CD8-positive, alpha-beta memory T cell (primary cell): Measurements from ENCODE around the gene VIPR1. TPM values are rescaled to one million over a fixed set of nuclear protein-coding genes. Genes with fewer than 3 reads are reported as not detected.
A peak's percentile ranks its signal among the peaks of the same experiment; 100 is the strongest.

Source experiments
- CTCF ChIA-PET: fragments of 350-600 bp; sonication (Branson Sonifier 250); formaldehyde crosslinking; loops from one replicate; lab custom pipeline; 2021; ENCODE audit warnings: antibody characterized with exemption; lab: Charles Lee
- POLR2A ChIA-PET: fragments of 350-600 bp; sonication (Branson Sonifier 250); formaldehyde crosslinking; loops from one replicate; lab custom pipeline; 2021; ENCODE audit warnings: antibody characterized with exemption; lab: Charles Lee
- DNase-seq, 5 donors: peaks; one replicate each; pipeline versions ENCODE4 v3.0.0 to v3.0.0-alpha.2; 2020 to 2022; ENCODE audit warnings: mixed read lengths in 1 of 5
- H3K27ac ChIP-seq: one replicate; pipeline ENCODE4 v1.7.0; 2013; ENCODE audit warnings: low read depth, mild to moderate bottlenecking, low read length, moderate library complexity
- H3K27me3 ChIP-seq: 2 replicates; pipeline ENCODE4 v1.7.0; 2013; ENCODE audit warnings: low read length, mild to moderate bottlenecking; ENCODE audit not compliant: insufficient read depth, poor library complexity, severe bottlenecking
- H3K36me3 ChIP-seq: 2 replicates; pipeline ENCODE4 v1.7.0; 2013; ENCODE audit warnings: mild to moderate bottlenecking, low read length, moderate library complexity; ENCODE audit not compliant: insufficient read depth
- H3K4me1 ChIP-seq: 2 replicates; pipeline ENCODE4 v1.7.0; 2013; ENCODE audit warnings: mild to moderate bottlenecking, low read length, moderate library complexity; ENCODE audit not compliant: insufficient read depth
- H3K4me3 ChIP-seq: 2 replicates; pipeline ENCODE4 v1.7.0; 2013; ENCODE audit warnings: mild to moderate bottlenecking, low read length
- H3K9me3 ChIP-seq: 2 replicates; pipeline ENCODE4 v1.7.0; 2013; ENCODE audit warnings: mild to moderate bottlenecking, low read length
- H3K27ac Mint-ChIP-seq, 8 donors: one replicate each; pipeline ENCODE4 v1.8.0; 2020 to 2021; ENCODE audit warnings: mixed read lengths in 8 of 8, mild to moderate bottlenecking in 6 of 8, inconsistent platforms in 3 of 8, moderate library complexity in 3 of 8
- H3K27me3 Mint-ChIP-seq, 2 donors: one replicate each; pipeline ENCODE4 v1.8.0; 2020 to 2021; ENCODE audit warnings: mixed read lengths in 2 of 2, mild to moderate bottlenecking in 1 of 2, moderate library complexity in 1 of 2
- H3K36me3 Mint-ChIP-seq, 3 donors: one replicate each; pipeline ENCODE4 v1.8.0; 2020 to 2021; ENCODE audit warnings: mixed read lengths in 3 of 3, inconsistent platforms in 1 of 3, mild to moderate bottlenecking in 1 of 3
- H3K4me1 Mint-ChIP-seq, 3 donors: one replicate each; pipeline ENCODE4 v1.8.0; 2020 to 2021; ENCODE audit warnings: mixed read lengths in 3 of 3, inconsistent platforms in 1 of 3, mild to moderate bottlenecking in 1 of 3
- H3K4me3 Mint-ChIP-seq, 7 donors: one replicate each; pipeline ENCODE4 v1.8.0; 2020 to 2021; ENCODE audit warnings: mixed read lengths in 7 of 7, mild to moderate bottlenecking in 6 of 7, moderate library complexity in 4 of 7, inconsistent platforms in 2 of 7
- H3K9me3 Mint-ChIP-seq, 5 donors: one replicate each; pipeline ENCODE4 v1.8.0; 2020 to 2022; ENCODE audit warnings: mixed read lengths in 5 of 5, mild to moderate bottlenecking in 3 of 5, moderate library complexity in 2 of 5, inconsistent platforms in 1 of 5
- polyA plus RNA-seq: library from polyadenylated mRNA; unstranded; fragments of 300-500 nt; fragmentation: Illumina TruSeq; gene quantifications from one replicate; pipeline ENCODE4 v1.2.3, GENCODE V29; 2021
- total RNA-seq, 2 experiments: library from RNA; stranded (reverse); gene quantifications; one replicate each; pipeline ENCODE4 v1.2.3, GENCODE V29; 2021

Gene VIPR1
- total and polyA plus RNA-seq, 3 experiments from 2014 or later, result 5.4 to 12.7 (median 5.9) TPM

DNA sequence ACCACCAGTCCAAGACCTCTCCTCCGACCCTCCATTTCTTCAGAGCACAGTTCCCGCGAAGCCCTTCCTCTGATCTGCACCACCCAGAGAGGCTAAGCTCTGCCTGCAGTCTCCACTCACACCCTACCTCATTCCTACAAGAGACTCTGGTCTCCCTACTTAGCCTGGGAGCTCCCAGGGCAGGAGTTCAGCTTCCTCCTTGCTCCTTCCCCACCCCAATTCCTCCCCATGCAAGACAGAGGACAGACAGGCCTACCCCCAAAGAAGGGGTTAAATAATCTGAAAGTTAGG is 12.6 kb upstream of the VIPR1 start:
- no peaks in the 10 kb centered on the region for H3K36me3 Mint-ChIP-seq

GRCh38 chr3:42490243-42490642 is 12.2 kb upstream of the VIPR1 start:
- no peak for DNase-seq
- no peaks in the 10 kb centered on the region for H3K27me3 ChIP-seq
- no peaks in the 10 kb centered on the region for H3K4me1 Mint-ChIP-seq
- H3K27me3 Mint-ChIP-seq, result peaks cover 0 to 5% of the 10 kb centered on the region in 2 donors
- H3K4me1 ChIP-seq, result no peaks in the 10 kb centered on the region
- POLR2A ChIA-PET, result no interaction called here
- no peak overlapping the region for H3K4me3 Mint-ChIP-seq
- H3K9me3 Mint-ChIP-seq, result no peaks in the 10 kb centered on the region
- CTCF ChIA-PET, result interaction anchor here (2.3 kb wide), 1 partner anchor 12 kb away, joined by 7 read pairs; the partner anchor contains the start of gene VIPR1
- no peaks in the 10 kb centered on the region for H3K36me3 ChIP-seq
- H3K36me3 Mint-ChIP-seq, result no peaks in the 10 kb centered on the region
- H3K27ac Mint-ChIP-seq, result peak overlapping the region in 1 of 8 donors; percentile 55
- no peak overlapping the region for H3K27ac ChIP-seq
- no peaks in the 10 kb centered on the region for H3K9me3 ChIP-seq
- H3K4me3 ChIP-seq, result no peak overlapping the region

More for the DNA sequence above, 12.6 kb upstream of the VIPR1 start:
- no peak overlapping the region for H3K27ac Mint-ChIP-seq
- H3K9me3 Mint-ChIP-seq, result no peaks in the 10 kb centered on the region
- Histone ChIP-seq H3K4me1 (no peaks in the 10 kb centered on the region), H3K27ac (no peak overlapping the region), H3K9me3 (no peaks in the 10 kb centered on the region), H3K4me3 (no peak overlapping the region), H3K27me3 (no peaks in the 10 kb centered on the region), H3K36me3 (no peaks in the 10 kb centered on the region)
- ChIA-PET POLR2A (no interaction called here), CTCF (interaction anchor here (2.3 kb wide), 1 partner anchor 12 kb away, joined by 7 read pairs; the partner anchor contains the start of gene VIPR1)
- H3K27me3 Mint-ChIP-seq, result peaks cover 0 to 6% of the 10 kb centered on the region in 2 donors
- no peaks in the 10 kb centered on the region for H3K4me1 Mint-ChIP-seq
- DNase-seq, result no peak
- no peak overlapping the region for H3K4me3 Mint-ChIP-seq

GRCh38 chr3:42491881-42492507 is 10.4 kb upstream of the VIPR1 start:
- peak overlapping the region in 1 of 8 donors; percentile 81 for H3K27ac Mint-ChIP-seq
- Histone ChIP-seq H3K27ac (no peak overlapping the region), H3K27me3 (no peaks in the 10 kb centered on the region), H3K9me3 (no peaks in the 10 kb centered on the region), H3K4me3 (no peak overlapping the region), H3K4me1 (no peaks in the 10 kb centered on the region), H3K36me3 (no peaks in the 10 kb centered on the region)
- ChIA-PET CTCF (interaction anchor here (1.1 kb wide), 1 partner anchor 10 kb away, joined by 4 read pairs; the partner anchor contains the start of gene VIPR1), POLR2A (no interaction called here)
- H3K27me3 Mint-ChIP-seq, result peaks cover 4 to 5% of the 10 kb centered on the region in 2 donors
- H3K4me3 Mint-ChIP-seq, result no peak overlapping the region
- no peaks in the 10 kb centered on the region for H3K9me3 Mint-ChIP-seq
- H3K36me3 Mint-ChIP-seq, result no peaks in the 10 kb centered on the region
- no peaks in the 10 kb centered on the region for H3K4me1 Mint-ChIP-seq
- DNase-seq, result no peak

DNA sequence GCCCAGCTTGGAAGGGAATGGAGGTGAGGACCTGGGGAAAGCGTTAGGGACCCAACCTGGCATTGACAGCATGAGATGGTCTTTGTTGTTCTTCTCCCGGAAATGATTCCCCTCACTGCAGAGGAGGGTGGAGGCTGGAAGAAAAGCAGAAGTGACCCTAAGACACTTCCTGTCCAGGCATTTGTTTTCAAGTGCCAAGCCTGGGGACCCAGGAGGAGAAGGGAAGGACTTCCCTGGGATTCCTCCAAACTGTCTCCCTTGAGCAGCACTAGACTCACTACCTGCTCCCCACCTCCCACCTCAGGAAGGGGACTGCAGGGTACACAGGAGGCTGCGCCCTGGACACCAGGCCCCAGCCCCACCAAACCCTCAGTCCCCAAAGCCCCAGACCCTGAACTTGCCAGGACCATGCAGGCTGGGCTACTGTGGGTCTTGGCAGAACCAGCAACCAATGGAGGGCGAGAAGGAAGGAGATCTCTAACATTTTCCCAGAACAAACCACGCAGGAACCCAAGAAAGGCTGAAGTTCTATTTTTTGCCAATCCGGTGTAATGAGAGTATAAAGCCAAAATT is 9.8 kb upstream of the VIPR1 start:
- CTCF ChIA-PET, result no interaction called here
- no peaks in the 10 kb centered on the region for H3K36me3 Mint-ChIP-seq
- no peak for DNase-seq

DNA sequence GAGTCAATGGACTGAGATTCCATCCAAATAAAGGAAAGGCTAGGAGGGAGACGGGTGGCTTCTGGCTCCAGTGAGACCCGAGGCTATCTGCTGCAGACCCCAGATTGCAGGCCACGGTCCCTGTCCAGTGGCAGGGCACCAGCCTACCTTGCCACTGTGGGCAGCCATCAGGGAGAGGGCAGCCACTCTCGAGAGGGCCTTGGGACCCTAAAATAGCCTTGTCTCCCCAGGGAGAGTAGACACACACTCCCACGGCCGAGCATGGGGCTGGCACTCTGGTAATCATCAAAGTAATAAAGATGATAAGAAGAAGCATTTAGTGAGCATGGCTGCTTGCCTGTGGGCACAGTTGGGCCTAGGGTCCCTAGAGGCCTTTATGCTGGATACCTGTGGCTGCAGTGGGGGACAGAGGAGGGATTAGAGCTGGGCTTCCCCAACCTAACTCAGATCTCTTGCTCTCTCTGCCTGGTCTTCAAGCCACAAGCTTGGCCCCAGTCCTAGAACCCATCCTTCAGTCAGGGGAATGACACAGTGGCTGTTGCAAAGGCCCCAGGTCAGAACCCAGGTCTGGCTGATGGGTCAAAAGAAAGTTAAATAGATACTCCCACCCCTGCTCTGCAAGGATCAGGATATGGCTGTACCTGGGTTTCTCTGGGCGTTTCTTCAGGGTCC is 9.2 kb upstream of the VIPR1 start:
- no peak for DNase-seq
- POLR2A ChIA-PET, result no interaction called here

More for the DNA sequence above, 9.8 kb upstream of the VIPR1 start:
- no peak overlapping the region for H3K4me3 Mint-ChIP-seq
- no peaks in the 10 kb centered on the region for H3K4me1 ChIP-seq
- POLR2A ChIA-PET, result no interaction called here
- H3K27me3 ChIP-seq, result no peaks in the 10 kb centered on the region
- H3K9me3 Mint-ChIP-seq, result no peaks in the 10 kb centered on the region
- H3K9me3 ChIP-seq, result no peaks in the 10 kb centered on the region
- H3K27ac ChIP-seq, result no peak overlapping the region
- no peak overlapping the region for H3K4me3 ChIP-seq
- no peak overlapping the region for H3K27ac Mint-ChIP-seq
- H3K27me3 Mint-ChIP-seq, result peaks cover 5% of the 10 kb centered on the region in 2 donors
- H3K36me3 ChIP-seq, result no peaks in the 10 kb centered on the region
- no peaks in the 10 kb centered on the region for H3K4me1 Mint-ChIP-seq

GRCh38 chr3:42493798-42494151 is 8.7 kb upstream of the VIPR1 start:
- no peaks in the 10 kb centered on the region for H3K4me1 ChIP-seq
- no peak overlapping the region for H3K27ac ChIP-seq
- H3K9me3 ChIP-seq, result no peaks in the 10 kb centered on the region
- no peak overlapping the region for H3K4me3 ChIP-seq
- H3K9me3 Mint-ChIP-seq, result no peaks in the 10 kb centered on the region
- ChIA-PET CTCF (interaction anchor here (1.3 kb wide), 1 partner anchor 252 kb away, joined by 3 read pairs; no protein-coding TSS in a partner anchor), POLR2A (no interaction called here)
- peaks cover 5 to 14% of the 10 kb centered on the region in 2 donors for H3K27me3 Mint-ChIP-seq
- no peaks in the 10 kb centered on the region for H3K27me3 ChIP-seq
- no peaks in the 10 kb centered on the region for H3K36me3 Mint-ChIP-seq
- no peak overlapping the region for H3K4me3 Mint-ChIP-seq
- H3K27ac Mint-ChIP-seq, result no peak overlapping the region
- DNase-seq, result no peak
- no peaks in the 10 kb centered on the region for H3K4me1 Mint-ChIP-seq
- no peaks in the 10 kb centered on the region for H3K36me3 ChIP-seq

More for the DNA sequence above, 9.2 kb upstream of the VIPR1 start:
- Mint-ChIP-seq H3K9me3 (no peaks in the 10 kb centered on the region), H3K4me3 (no peak overlapping the region), H3K27ac (no peak overlapping the region), H3K27me3 (peaks cover 5 to 10% of the 10 kb centered on the region in 2 donors), H3K36me3 (no peaks in the 10 kb centered on the region), H3K4me1 (no peaks in the 10 kb centered on the region)
- no peaks in the 10 kb centered on the region for H3K36me3 ChIP-seq
- H3K9me3 ChIP-seq, result no peaks in the 10 kb centered on the region
- CTCF ChIA-PET, result interaction anchor here (1.3 kb wide), 1 partner anchor 253 kb away, joined by 3 read pairs; no protein-coding TSS in a partner anchor
- no peaks in the 10 kb centered on the region for H3K4me1 ChIP-seq
- no peak overlapping the region for H3K27ac ChIP-seq
- H3K4me3 ChIP-seq, result no peak overlapping the region
- H3K27me3 ChIP-seq, result no peaks in the 10 kb centered on the region

DNA sequence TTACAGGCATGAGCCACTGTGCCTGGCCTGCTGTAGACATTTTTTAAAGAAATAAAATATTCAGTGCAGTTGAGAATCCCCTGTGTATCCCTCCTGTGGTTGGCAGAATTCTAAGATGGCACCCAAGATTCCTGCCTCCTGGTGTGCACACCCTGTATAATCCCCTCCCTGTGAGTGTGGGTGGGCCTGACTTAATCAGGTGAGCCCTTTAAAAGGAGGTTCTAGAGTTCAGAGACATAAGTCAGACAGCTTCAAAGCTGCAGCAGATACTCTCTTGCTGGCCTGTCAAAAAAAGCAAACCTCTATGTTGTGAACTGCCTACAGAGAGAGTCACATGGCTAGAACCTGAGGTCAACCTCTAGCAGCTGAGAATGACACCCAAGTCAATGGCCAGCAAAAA is 7.0 kb upstream of the VIPR1 start:
- no peak overlapping the region for H3K4me3 ChIP-seq
- H3K27me3 Mint-ChIP-seq, result peaks cover 16 to 17% of the 10 kb centered on the region in 2 donors
- H3K9me3 ChIP-seq, result no peaks in the 10 kb centered on the region
- H3K9me3 Mint-ChIP-seq, result no peaks in the 10 kb centered on the region
- no peaks in the 10 kb centered on the region for H3K36me3 Mint-ChIP-seq
- no peak overlapping the region for H3K27ac Mint-ChIP-seq
- DNase-seq, result no peak
- no peaks in the 10 kb centered on the region for H3K4me1 ChIP-seq
- CTCF ChIA-PET, result no interaction called here
- POLR2A ChIA-PET, result no interaction called here
- H3K36me3 ChIP-seq, result no peaks in the 10 kb centered on the region
- H3K27me3 ChIP-seq, result peaks cover 12% of the 10 kb centered on the region
- H3K4me3 Mint-ChIP-seq, result no peak overlapping the region
- H3K4me1 Mint-ChIP-seq, result peaks cover 0 to 2% (median under 1%) of the 10 kb centered on the region in 3 donors
- H3K27ac ChIP-seq, result no peak overlapping the region
